MM.1S (cell line): ENCODE data around the gene PLA2G4F.

Experiments
- DNase-seq: peaks from one replicate; pipeline ENCODE4 v3.0.0-alpha.2; 2015
- H2AFZ ChIP-seq: fragments of 300-600 bp; sonication (generic); 2 replicates; pipeline ENCODE4 v1.6.0; 2016; ENCODE audit warnings: antibody characterized with exemption, low read length
- H3F3A ChIP-seq: fragments of 300-600 bp; sonication (generic); 2 replicates; pipeline ENCODE4 v1.6.1; 2016; ENCODE audit warnings: mild to moderate bottlenecking, antibody characterized with exemption, low read length, moderate library complexity, mixed read lengths; ENCODE audit not compliant: insufficient read depth
- H3K27ac ChIP-seq: fragments of 300-600 bp; sonication (generic); 2 replicates; pipeline ENCODE4 v1.5.1; 2016; ENCODE audit warnings: mild to moderate bottlenecking, low read length
- H3K27me3 ChIP-seq: fragments of 300-600 bp; sonication (generic); replicated peaks from 2 replicates; pipeline ENCODE4 v1.6.0; 2016; ENCODE audit warnings: low read length; ENCODE audit not compliant: insufficient read depth
- H3K36me3 ChIP-seq: fragments of 300-600 bp; sonication (generic); replicated peaks from 2 replicates; pipeline ENCODE4 v1.6.1; 2016; ENCODE audit warnings: mild to moderate bottlenecking, low read length, mixed read lengths; ENCODE audit not compliant: insufficient read depth
- H3K4me1 ChIP-seq: fragments of 300-600 bp; sonication (generic); 2 replicates; pipeline ENCODE4 v1.6.1; 2016; ENCODE audit warnings: low read length, mixed read lengths
- H3K4me2 ChIP-seq: fragments of 300-600 bp; sonication (generic); 2 replicates; pipeline ENCODE4 v1.6.0; 2016; ENCODE audit warnings: low read depth, low read length
- H3K4me3 ChIP-seq: fragments of 300-600 bp; sonication (generic); 2 replicates; pipeline ENCODE4 v1.5.1; 2016; ENCODE audit warnings: low read length, mixed read lengths
- H3K79me2 ChIP-seq: fragments of 300-600 bp; sonication (generic); 2 replicates; pipeline ENCODE4 v1.6.1; 2016; ENCODE audit warnings: mixed run types, low read length, mixed read lengths
- H3K9ac ChIP-seq: fragments of 300-600 bp; sonication (generic); 2 replicates; pipeline ENCODE4 v1.6.1; 2016; ENCODE audit warnings: low read length, mixed read lengths
- H3K9me2 ChIP-seq: fragments of 300-600 bp; sonication (generic); replicated peaks from 2 replicates; pipeline ENCODE4 v1.6.1; 2016; ENCODE audit warnings: mild to moderate bottlenecking, low read length, mixed read lengths; ENCODE audit not compliant: insufficient read depth
- H3K9me3 ChIP-seq: fragments of 300-600 bp; sonication (generic); replicated peaks from 2 replicates; pipeline ENCODE4 v1.6.1; 2016; ENCODE audit warnings: mild to moderate bottlenecking, low read length, mixed read lengths; ENCODE audit not compliant: insufficient read depth
- H4K20me1 ChIP-seq: fragments of 300-600 bp; sonication (generic); 2 replicates; pipeline ENCODE4 v1.6.1; 2016; ENCODE audit warnings: mild to moderate bottlenecking, low read length, moderate library complexity, mixed read lengths; ENCODE audit not compliant: insufficient read depth
- CTCF ChIP-seq: fragments of 300-600 bp; sonication (generic); IDR thresholded peaks from 2 replicates; pipeline ENCODE4 v1.5.1; 2016; ENCODE audit warnings: antibody characterized with exemption, low read length, mixed read lengths
- EZH2 ChIP-seq: fragments of 300-600 bp; sonication (generic); optimal IDR thresholded peaks from 2 replicates; pipeline ENCODE3; 2017; ENCODE audit warnings: low read depth, mild to moderate bottlenecking, antibody characterized with exemption, low read length, mixed read lengths
- EZH2phosphoT487 ChIP-seq: fragments of 300-600 bp; sonication (generic); IDR thresholded peaks from 2 replicates; pipeline ENCODE4 v1.6.1; 2018; ENCODE audit warnings: antibody characterized with exemption, low read length

The PLA2G4F gene

GRCh38 chr15:42141795-42142667, 14.4 kb downstream of the PLA2G4F start:
- no peak for TF ChIP-seq CTCF
- TF ChIP-seq EZH2phosphoT487 = no peak
- no peak for TF ChIP-seq EZH2
- no peaks in the 10 kb centered on the region for H3K9me3 ChIP-seq
- H3K4me1 ChIP-seq = no peaks in the 10 kb centered on the region
- no peak overlapping the region for H3K9ac ChIP-seq
- no peaks in the 10 kb centered on the region for H3F3A ChIP-seq
- H3K27ac ChIP-seq = no peak overlapping the region
- no peak for DNase-seq
- H3K79me2 ChIP-seq = no peaks in the 10 kb centered on the region
- no peaks in the 10 kb centered on the region for H4K20me1 ChIP-seq
- no peak overlapping the region for H3K4me3 ChIP-seq
- H3K9me2 ChIP-seq = no peaks in the 10 kb centered on the region
- no peak overlapping the region for H2AFZ ChIP-seq
- H3K36me3 ChIP-seq = no peaks in the 10 kb centered on the region
- H3K27me3 ChIP-seq = peaks cover 9% of the 10 kb centered on the region; the same call in 1 of the 2 replicates
- no peak overlapping the region for H3K4me2 ChIP-seq

GRCh38 chr15:42141246-42141645, 15.2 kb downstream of the PLA2G4F start:
- no peaks in the 10 kb centered on the region for H4K20me1 ChIP-seq
- no peaks in the 10 kb centered on the region for H3K36me3 ChIP-seq
- H3K9me3 ChIP-seq = no peaks in the 10 kb centered on the region
- no peaks in the 10 kb centered on the region for H3K9me2 ChIP-seq
- H3K79me2 ChIP-seq = no peaks in the 10 kb centered on the region
- TF ChIP-seq CTCF (no peak), EZH2phosphoT487 (no peak), EZH2 (no peak)
- no peaks in the 10 kb centered on the region for H3K4me1 ChIP-seq
- H3K9ac ChIP-seq = no peak overlapping the region
- no peak for DNase-seq
- no peak overlapping the region for H3K4me3 ChIP-seq
- H3K27ac ChIP-seq = no peak overlapping the region
- H3K4me2 ChIP-seq = no peak overlapping the region
- H3F3A ChIP-seq = no peaks in the 10 kb centered on the region
- no peak overlapping the region for H2AFZ ChIP-seq
- peaks cover 9% of the 10 kb centered on the region; the same call in 1 of the 2 replicates for H3K27me3 ChIP-seq

GRCh38 chr15:42140383-42141070, 15.9 kb downstream of the PLA2G4F start:
- Histone ChIP-seq H3F3A (no peaks in the 10 kb centered on the region), H3K4me3 (no peak overlapping the region), H3K36me3 (no peaks in the 10 kb centered on the region), H3K9me2 (no peaks in the 10 kb centered on the region), H3K9ac (no peak overlapping the region), H3K27me3 (peaks cover 5% of the 10 kb centered on the region; the same call in 1 of the 2 replicates), H3K27ac (no peak overlapping the region), H3K79me2 (no peaks in the 10 kb centered on the region), H3K4me2 (no peak overlapping the region), H3K4me1 (no peaks in the 10 kb centered on the region), H2AFZ (no peak overlapping the region), H4K20me1 (no peaks in the 10 kb centered on the region), H3K9me3 (no peaks in the 10 kb centered on the region)
- no peak for DNase-seq
- no peak for TF ChIP-seq CTCF
- no peak for TF ChIP-seq EZH2phosphoT487
- no peak for TF ChIP-seq EZH2
